GM12873 (cell line): ENCODE measurements around the gene HOXD8.

Experiments used
- TF ChIP-seq, protein P1 (sequence below): IDR thresholded peaks from 2 replicates; pipeline ENCODE4 v1.5.1; 2012; ENCODE audit warnings: low read depth, mild to moderate bottlenecking, moderate library complexity, low read length, control low read depth; ENCODE audit not compliant: insufficient read depth; ENCODE audit errors: missing control alignments

HOXD8 gene

DNA sequence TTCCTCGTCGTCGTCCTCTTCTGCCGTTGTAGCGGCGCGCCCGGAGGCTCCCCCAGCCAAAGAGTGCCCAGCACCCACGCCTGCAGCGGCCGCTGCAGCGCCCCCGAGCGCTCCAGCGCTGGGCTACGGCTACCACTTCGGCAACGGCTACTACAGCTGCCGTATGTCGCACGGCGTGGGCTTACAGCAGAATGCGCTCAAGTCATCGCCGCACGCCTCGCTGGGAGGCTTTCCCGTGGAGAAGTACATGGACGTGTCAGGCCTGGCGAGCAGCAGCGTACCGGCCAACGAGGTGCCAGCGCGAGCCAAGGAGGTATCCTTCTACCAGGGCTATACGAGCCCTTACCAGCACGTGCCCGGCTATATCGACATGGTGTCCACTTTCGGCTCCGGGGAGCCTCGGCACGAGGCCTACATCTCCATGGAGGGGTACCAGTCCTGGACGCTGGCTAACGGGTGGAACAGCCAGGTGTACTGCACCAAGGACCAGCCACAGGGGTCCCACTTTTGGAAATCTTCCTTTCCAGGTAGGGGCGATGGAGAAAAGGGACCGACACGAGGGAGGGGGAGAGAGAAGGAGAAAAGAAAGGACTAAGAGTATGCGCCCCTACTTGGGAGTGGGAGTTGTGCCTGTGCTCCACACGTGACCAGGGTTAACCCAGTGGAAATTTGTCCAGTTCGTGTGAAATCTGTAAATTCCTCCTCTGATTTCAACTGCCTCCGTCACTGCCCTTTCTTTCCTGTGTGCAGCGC is 36.2 kb upstream of the HOXD8 start:
- TF ChIP-seq, protein P1, sequence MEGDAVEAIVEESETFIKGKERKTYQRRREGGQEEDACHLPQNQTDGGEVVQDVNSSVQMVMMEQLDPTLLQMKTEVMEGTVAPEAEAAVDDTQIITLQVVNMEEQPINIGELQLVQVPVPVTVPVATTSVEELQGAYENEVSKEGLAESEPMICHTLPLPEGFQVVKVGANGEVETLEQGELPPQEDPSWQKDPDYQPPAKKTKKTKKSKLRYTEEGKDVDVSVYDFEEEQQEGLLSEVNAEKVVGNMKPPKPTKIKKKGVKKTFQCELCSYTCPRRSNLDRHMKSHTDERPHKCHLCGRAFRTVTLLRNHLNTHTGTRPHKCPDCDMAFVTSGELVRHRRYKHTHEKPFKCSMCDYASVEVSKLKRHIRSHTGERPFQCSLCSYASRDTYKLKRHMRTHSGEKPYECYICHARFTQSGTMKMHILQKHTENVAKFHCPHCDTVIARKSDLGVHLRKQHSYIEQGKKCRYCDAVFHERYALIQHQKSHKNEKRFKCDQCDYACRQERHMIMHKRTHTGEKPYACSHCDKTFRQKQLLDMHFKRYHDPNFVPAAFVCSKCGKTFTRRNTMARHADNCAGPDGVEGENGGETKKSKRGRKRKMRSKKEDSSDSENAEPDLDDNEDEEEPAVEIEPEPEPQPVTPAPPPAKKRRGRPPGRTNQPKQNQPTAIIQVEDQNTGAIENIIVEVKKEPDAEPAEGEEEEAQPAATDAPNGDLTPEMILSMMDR = no peak

- TF ChIP-seq, protein P1 = no peak
Measured at GRCh38 chr2:176093898-176094249, 35.6 kb upstream of the HOXD8 start.

GRCh38 chr2:176094349-176094748 is 35.2 kb upstream of the HOXD8 start:
- TF ChIP-seq, protein P1 = no peak

- TF ChIP-seq, protein P1 = no peak
Measured at GRCh38 chr2:176095421-176095820, 34.1 kb upstream of the HOXD8 start.

- TF ChIP-seq, protein P1 = no peak
Measured at GRCh38 chr2:176096243-176096985, 33.1 kb upstream of the HOXD8 start.

- TF ChIP-seq, protein P1 = peak; percentile 93
Measured at GRCh38 chr2:176096986-176097819, 32.3 kb upstream of the HOXD8 start.
